GM19238 (cell line): ENCODE results near the gene FRS2.
"Not testable (repeated sequence)": the region's sequence is repeated elsewhere in the genome, so short reads cannot be mapped to it uniquely, and the experiment has no call there.

Experiments used
- DNase-seq: peaks from one replicate; pipeline ENCODE4 v3.0.0; 2011; ENCODE audit warnings: low spot score; ENCODE audit not compliant: insufficient read length

Gene FRS2

GRCh38 chr12:69470189-69471075 lies at the start of gene FRS2:
FRS2 (plus strand) TSS chr12:69470388; CDS start chr12:69569031, 98,643 bp downstream.
- DNase-seq: peak; percentile 89

GRCh38 chr12:69421548-69421947 lies 48.6 kb upstream of the FRS2 start:
- no peak for DNase-seq

- no peak for DNase-seq
These were observed 46.9 kb upstream of the FRS2 start for GRCh38 chr12:69423037-69423905.

- no peak for DNase-seq
These were observed 44.8 kb upstream of the FRS2 start for GRCh38 chr12:69425417-69425816.

GRCh38 chr12:69428351-69429073 lies 41.7 kb upstream of the FRS2 start:
- DNase-seq: no peak

- no peak for DNase-seq
These were observed 39.1 kb upstream of the FRS2 start for GRCh38 chr12:69430942-69431590.

- DNase-seq: no peak
These were observed 38.5 kb upstream of the FRS2 start for GRCh38 chr12:69431591-69432222.

- no peak for DNase-seq
These were observed 36.5 kb upstream of the FRS2 start for GRCh38 chr12:69433653-69434052.

GRCh38 chr12:69435644-69436043 lies 34.5 kb upstream of the FRS2 start:
- no peak for DNase-seq

GRCh38 chr12:69437073-69437472 lies 33.1 kb upstream of the FRS2 start:
- no peak for DNase-seq

- DNase-seq: no peak
These were observed 31.6 kb upstream of the FRS2 start for GRCh38 chr12:69438539-69438938.

- no peak for DNase-seq
These were observed 30.2 kb upstream of the FRS2 start for GRCh38 chr12:69440016-69440415.

GRCh38 chr12:69440886-69441285 lies 29.3 kb upstream of the FRS2 start:
- no peak for DNase-seq

- no peak for DNase-seq
These were observed 27.3 kb upstream of the FRS2 start for GRCh38 chr12:69442894-69443293.

GRCh38 chr12:69443916-69444315 lies 26.3 kb upstream of the FRS2 start:
- no peak for DNase-seq

GRCh38 chr12:69447892-69448291 lies 22.3 kb upstream of the FRS2 start:
- no peak for DNase-seq

GRCh38 chr12:69452598-69453132 lies 17.5 kb upstream of the FRS2 start:
- not testable (repeated sequence) for DNase-seq

GRCh38 chr12:69456239-69456638 lies 13.9 kb upstream of the FRS2 start:
- no peak for DNase-seq

GRCh38 chr12:69457433-69457832 lies 12.8 kb upstream of the FRS2 start:
- no peak for DNase-seq

- DNase-seq: no peak
These were observed 10.7 kb upstream of the FRS2 start for GRCh38 chr12:69459477-69459876.
